ENCODE measurements around the gene WARS2.

- TF ChIP-seq POLR2AphosphoS5 (IDR thresholded peaks at IDR 0.05), result no peak
- no peak for TF ChIP-seq CTCF (IDR thresholded peaks at IDR 0.05)
Measured at GRCh38 chr1:119045096-119045746, 95.2 kb downstream of the WARS2 start.
